ENCODE results near the gene PSTPIP1. TPM values are rescaled to one million over a fixed set of nuclear protein-coding genes. Genes with fewer than 3 reads are reported as not detected.

Gene PSTPIP1
- total and polyA plus RNA-seq, 2 of the 13 experiments (the other 11 are each of a cell fraction or from before 2014, with no cell fraction given), result 4.4 to 8.7 TPM

DNA sequence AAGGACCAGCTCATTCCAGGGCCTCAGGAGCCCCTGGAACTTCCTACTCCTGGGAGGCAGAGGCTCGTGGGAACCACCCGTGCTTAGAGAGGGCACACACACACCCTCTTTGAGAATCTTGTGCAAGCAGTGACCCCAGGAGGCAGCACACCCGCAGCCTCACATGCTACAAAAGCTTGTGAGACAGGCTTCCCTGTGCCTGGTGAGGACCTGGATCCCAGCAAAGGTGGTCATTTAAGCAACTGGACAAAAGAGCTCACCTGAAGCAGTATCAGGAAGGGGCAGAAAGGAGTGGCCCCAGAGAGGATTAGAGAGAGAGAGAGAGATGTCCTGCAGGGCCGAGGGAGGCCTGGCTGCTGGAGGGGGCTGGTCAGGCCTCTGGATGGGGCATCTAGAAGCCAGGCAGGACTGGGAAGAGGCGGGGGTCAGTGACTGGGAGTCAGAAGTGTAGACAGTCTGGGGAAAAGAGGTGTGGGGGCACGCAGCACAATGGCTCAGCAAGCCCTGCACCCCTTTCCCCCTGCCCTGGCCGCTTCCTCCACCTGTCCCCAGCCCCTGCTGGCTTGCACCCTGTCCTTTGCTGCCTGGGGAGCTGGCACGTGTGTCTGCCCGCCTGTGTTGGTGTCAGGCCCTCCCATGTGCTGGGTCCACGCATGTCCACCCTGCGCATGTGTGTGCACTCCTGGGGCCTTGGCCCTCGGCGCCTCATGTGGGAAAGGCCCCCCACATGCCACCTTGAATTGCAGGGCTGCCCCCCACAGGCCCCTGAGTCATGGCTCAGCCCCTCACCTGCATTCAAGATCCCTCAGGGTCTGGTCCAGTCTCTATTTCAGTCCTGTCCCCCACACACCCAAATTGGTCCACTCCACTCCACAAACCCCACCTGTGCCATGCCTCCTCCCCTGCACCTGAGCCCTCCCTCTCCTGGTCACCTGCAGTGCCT, 39.1 kb downstream of the PSTPIP1 start (continued):
- no peak for TF ChIP-seq ZNF790 (CRISPR knock-in tag; IDR thresholded peaks at IDR 0.05; ENCODE audit: borderline replicate concordance)
- TF ChIP-seq, protein P1, sequence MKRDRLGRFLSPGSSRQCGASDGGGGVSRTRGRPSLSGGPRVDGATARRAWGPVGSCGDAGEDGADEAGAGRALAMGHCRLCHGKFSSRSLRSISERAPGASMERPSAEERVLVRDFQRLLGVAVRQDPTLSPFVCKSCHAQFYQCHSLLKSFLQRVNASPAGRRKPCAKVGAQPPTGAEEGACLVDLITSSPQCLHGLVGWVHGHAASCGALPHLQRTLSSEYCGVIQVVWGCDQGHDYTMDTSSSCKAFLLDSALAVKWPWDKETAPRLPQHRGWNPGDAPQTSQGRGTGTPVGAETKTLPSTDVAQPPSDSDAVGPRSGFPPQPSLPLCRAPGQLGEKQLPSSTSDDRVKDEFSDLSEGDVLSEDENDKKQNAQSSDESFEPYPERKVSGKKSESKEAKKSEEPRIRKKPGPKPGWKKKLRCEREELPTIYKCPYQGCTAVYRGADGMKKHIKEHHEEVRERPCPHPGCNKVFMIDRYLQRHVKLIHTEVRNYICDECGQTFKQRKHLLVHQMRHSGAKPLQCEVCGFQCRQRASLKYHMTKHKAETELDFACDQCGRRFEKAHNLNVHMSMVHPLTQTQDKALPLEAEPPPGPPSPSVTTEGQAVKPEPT (CRISPR knock-in tag; IDR thresholded peaks at IDR 0.05; ENCODE audit: low read depth), result no peak
- no peak for TF ChIP-seq YY1 (IDR thresholded peaks at IDR 0.05; ENCODE audit: insufficient read depth, insufficient replicate concordance, low read depth, low read length)
- no peak for TF ChIP-seq IRX3 (CRISPR knock-in tag; IDR thresholded peaks at IDR 0.05; ENCODE audit: borderline replicate concordance, low read depth)
- no peak for TF ChIP-seq ETV6 (CRISPR knock-in tag; conservative IDR thresholded peaks at IDR 0.05)
- TF ChIP-seq PBX2 (CRISPR knock-in tag; IDR thresholded peaks at IDR 0.05), result no peak
- no peak for TF ChIP-seq ZMYM4 (CRISPR knock-in tag; IDR thresholded peaks at IDR 0.05)
- no peak for TF ChIP-seq LCORL (IDR thresholded peaks at IDR 0.05)
- TF ChIP-seq LCORL (CRISPR knock-in tag; IDR thresholded peaks at IDR 0.05), result no peak
- TF ChIP-seq MED1 (CRISPR knock-in tag; IDR thresholded peaks at IDR 0.05), result no peak
- TF ChIP-seq REST (IDR thresholded peaks at IDR 0.05; ENCODE audit: borderline replicate concordance in 1 of 2, low read depth in 1 of 2, low read length in 2 of 2), result no peak

Measured in HepG2 (cell line).